Spleen (tissue), 11 donors: Measurements from ENCODE around the gene ZMAT3. TPM values are rescaled to one million over a fixed set of nuclear protein-coding genes. Genes with fewer than 3 reads are reported as not detected.
"Not testable (repeated sequence)": the region's sequence is repeated elsewhere in the genome, so short reads cannot be mapped to it uniquely, and the experiment has no call there.

Experiments used
- DNase-seq: peaks from one replicate; pipeline ENCODE4 v3.0.0-alpha.2; 2020
- H3K27ac ChIP-seq, 8 donors: fragments of 200-600 bp; sonication (generic) in 7 of 8; 1 replicate in 4 of 8; 2 replicates in 4 of 8; pipeline versions ENCODE4 v1.5.0 to v1.8.0; 2016 to 2021; ENCODE audit warnings: inconsistent platforms in 4 of 8, mild to moderate bottlenecking in 4 of 8, moderate library complexity in 1 of 8
- H3K27me3 ChIP-seq, 7 donors: fragments of 200-600 bp; sonication (generic) in 6 of 7; replicated peaks in 1 of 7; 1 replicate in 4 of 7; 2 replicates in 3 of 7; pipeline versions ENCODE4 v1.5.0 to v1.8.0; 2016 to 2021; ENCODE audit warnings: inconsistent platforms in 3 of 7, mild to moderate bottlenecking in 1 of 7
- H3K36me3 ChIP-seq, 6 donors: fragments of 200-600 bp; sonication (generic) in 5 of 6; 1 replicate in 4 of 6; 2 replicates in 2 of 6; pipeline versions ENCODE4 v1.5.0 to v1.8.0; 2016 to 2021; ENCODE audit warnings: inconsistent platforms in 2 of 6
- H3K4me1 ChIP-seq, 6 donors: fragments of 200-600 bp; sonication (generic) in 5 of 6; 1 replicate in 3 of 6; 2 replicates in 3 of 6; pipeline versions ENCODE4 v1.5.0 to v1.8.0; 2016 to 2021; ENCODE audit warnings: inconsistent platforms in 3 of 6
- H3K4me3 ChIP-seq, 8 donors: fragments of 200-600 bp; sonication (generic) in 7 of 8; 1 replicate in 4 of 8; 2 replicates in 4 of 8; pipeline versions ENCODE4 v1.5.0 to v1.8.0; 2016 to 2021; ENCODE audit warnings: inconsistent platforms in 4 of 8, mild to moderate bottlenecking in 4 of 8, moderate library complexity in 2 of 8
- H3K9me3 ChIP-seq, 8 donors: fragments of 200-600 bp; sonication (generic) in 7 of 8; 1 replicate in 4 of 8; 2 replicates in 4 of 8; pipeline versions ENCODE4 v1.5.0 to v1.8.0; 2016 to 2021; ENCODE audit warnings: inconsistent platforms in 4 of 8
- CTCF ChIP-seq, 11 experiments: fragments of 200-600 bp in 7 of 11; fragments of 450-650 bp in 4 of 11; sonication (generic) in 4 of 11; IDR thresholded peaks in 8 of 11; conservative IDR thresholded peaks in 3 of 11; 1 replicate in 7 of 11; 2 replicates in 4 of 11; pipeline versions ENCODE4 v1.4.0 to v1.8.0; 2016 to 2021; ENCODE audit warnings: antibody characterized with exemption in 11 of 11, inconsistent platforms in 4 of 11, mild to moderate bottlenecking in 1 of 11
- POLR2A ChIP-seq, 3 donors: fragments of 450-650 bp; IDR thresholded peaks; one replicate each; pipeline ENCODE4 v1.5.1; 2017; ENCODE audit warnings: antibody characterized with exemption in 3 of 3, mild to moderate bottlenecking in 1 of 3
- POLR2AphosphoS5 ChIP-seq, 3 donors: sonication (generic); formaldehyde crosslinking; IDR thresholded peaks; one replicate each; pipeline ENCODE4 v1.5.1; 2017; ENCODE audit warnings: antibody characterized with exemption in 3 of 3
- WGBS, 5 donors: extraction: QIAGEN DNeasy Blood & Tissue Kit in 3 of 5; methylation state at CpG; one replicate each; pipeline versions ENCODE4 v1.1.5 to v1.1.7; 2013 to 2018; 5-methylcytosine and 5-hydroxymethylcytosine counted together
- intact Hi-C: fragments of 100-400 bp; cut with DNase I; formaldehyde crosslinking; loops from one replicate; pipeline ENCODE4 v1.15.0; 2023; ENCODE audit warnings: low total_unique reads
- polyA plus RNA-seq, 3 donors: library from polyadenylated mRNA; stranded (reverse); fragments of 200-250 nt; gene quantifications; one replicate each; pipeline ENCODE4 v1.2.1, GENCODE V29; 2013
- total RNA-seq, 7 donors: library from RNA; depleted of rRNA in 3 of 7; stranded (reverse); fragments of >200 nt in 3 of 7; fragmentation: NEBNext Ultra II Directional in 4 of 7; extraction: Animal tissue kit (Norgen Biotek cat#: 25700) in 4 of 7; gene quantifications; one replicate each; pipeline versions ENCODE4 v1.1.0 to v1.2.1, GENCODE V29; 2016 to 2021
- donor health status: healthy with polysubstance abuse.
- donor health status: DM: no; HTN: no; CAD: no; lungs with moderate emphysema.
- donor health status: DM: no; HTN: no; CAD: no.
- donor health status: Bipolar disorder and iron deficiency.
- donor health status: healthy.
- donor health status: DM: no; HTN: no; CAD: no.
- donor health status: DM: yes; HTN: yes; CAD: no.

Gene ZMAT3
- total and polyA plus RNA-seq, 10 donors: 2.1 to 29.7 (median 17.1) TPM

DNA sequence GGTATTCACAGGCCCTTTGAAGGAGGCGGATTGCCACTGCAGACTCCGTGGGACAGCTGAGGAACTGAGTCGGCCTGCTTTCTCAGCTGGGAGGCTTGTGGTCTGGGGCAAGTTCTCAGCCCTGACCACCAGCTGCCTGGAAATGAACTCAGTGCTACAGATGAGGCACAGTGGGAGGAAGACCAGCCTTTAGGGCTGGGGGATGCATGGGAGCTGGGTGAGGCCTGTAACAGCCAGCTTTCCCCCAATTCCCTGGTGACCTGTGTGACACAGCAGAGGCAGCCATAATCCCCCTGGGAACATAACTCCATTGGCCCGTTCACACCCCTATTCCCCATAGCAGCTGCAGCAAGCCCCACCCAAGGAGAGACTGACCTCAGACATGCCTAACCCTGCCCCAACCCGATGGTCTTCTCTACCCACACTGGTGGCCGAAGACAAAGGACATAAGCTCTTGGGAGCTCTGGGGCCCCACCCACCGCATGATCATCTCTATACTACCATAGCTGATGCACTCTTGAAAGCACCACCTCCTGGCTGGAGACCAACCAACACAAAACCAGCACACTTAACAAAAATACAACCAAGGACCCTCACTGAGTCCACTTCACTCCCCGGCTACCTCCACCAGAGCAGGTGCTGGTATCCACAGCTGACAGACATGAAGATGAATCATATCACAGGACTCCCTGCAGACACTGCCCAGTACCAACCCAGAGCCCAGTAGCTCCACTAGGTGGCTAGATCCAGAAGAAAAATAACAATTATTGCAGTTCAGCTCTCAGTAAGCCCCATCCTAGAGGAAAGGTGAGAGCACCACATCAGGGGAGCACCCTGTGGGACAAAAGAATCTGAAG, 24.9 kb downstream of the ZMAT3 start:
- no peak for TF ChIP-seq POLR2A (IDR thresholded peaks at IDR 0.05)
- TF ChIP-seq POLR2AphosphoS5 (IDR thresholded peaks at IDR 0.05): no peak
- TF ChIP-seq CTCF (IDR thresholded peaks at IDR 0.05 in 8 of 11, conservative IDR thresholded peaks at IDR 0.05 in 3 of 11): no peak
- Histone ChIP-seq H3K9me3 (peaks cover 0 to 17% (median 9%) of the 10 kb centered on the region in 8 donors), H3K4me1 (peaks cover 14 to 23% (median 18%) of the 10 kb centered on the region in 6 donors), H3K4me3 (no peak overlapping the region), H3K27me3 (no peaks in the 10 kb centered on the region), H3K36me3 (no peaks in the 10 kb centered on the region), H3K27ac (peak overlapping the region in 5 of 8 donors; percentile 0 to 39 (median 26))
- intact Hi-C loops: no loop called here
- no peak for DNase-seq
- 64 to 86% (median 74%) methylated on average over 8 of the region's 8 CpGs for WGBS, 5 donors

- H3K9me3 ChIP-seq: peaks cover 0 to 8% (median 2%) of the 10 kb centered on the region in 8 donors
- peak overlapping the region in 4 of 8 donors; percentile 0 to 39 (median 28) for H3K27ac ChIP-seq
- TF ChIP-seq POLR2A (IDR thresholded peaks at IDR 0.05) (no peak), POLR2AphosphoS5 (IDR thresholded peaks at IDR 0.05) (no peak), CTCF (IDR thresholded peaks at IDR 0.05 in 8 of 11, conservative IDR thresholded peaks at IDR 0.05 in 3 of 11) (no peak)
- no peak for DNase-seq
- no peak overlapping the region for H3K4me3 ChIP-seq
- intact Hi-C loops: no loop called here
- H3K27me3 ChIP-seq: no peaks in the 10 kb centered on the region
- 26 to 66% (median 47%) methylated on average over 1 of the region's 1 CpG for WGBS, 5 donors
- no peaks in the 10 kb centered on the region for H3K36me3 ChIP-seq
- peaks cover 14 to 23% (median 18%) of the 10 kb centered on the region in 6 donors for H3K4me1 ChIP-seq
These were observed 25.7 kb downstream of the ZMAT3 start for GRCh38 chr3:179045719-179046402.

DNA sequence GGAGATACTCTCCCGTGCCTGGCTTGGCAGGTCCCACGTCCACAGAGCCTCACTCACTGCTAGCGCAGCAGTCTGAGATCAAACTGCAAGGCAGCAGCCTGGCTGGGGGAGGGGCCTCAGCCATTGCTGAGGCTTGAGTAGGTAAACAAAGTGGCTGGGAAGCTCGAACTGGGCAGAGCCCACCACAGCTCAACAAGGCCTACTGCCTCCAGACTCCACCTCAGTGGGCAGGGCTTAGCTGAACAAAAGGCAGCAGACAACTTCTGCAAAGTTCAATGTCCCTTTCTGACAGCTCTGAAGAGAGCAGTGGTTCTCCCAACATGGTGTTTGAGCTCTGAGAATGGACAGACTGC, 32.7 kb downstream of the ZMAT3 start:
- H3K9me3 ChIP-seq, H3K4me3 ChIP-seq, intact Hi-C loops, DNase-seq, H3K27ac ChIP-seq, H3K27me3 ChIP-seq, H3K36me3 ChIP-seq: not testable (repeated sequence)
- peaks cover 0 to 34% (median 13%) of the 10 kb centered on the region in 6 donors for H3K4me1 ChIP-seq
- 49 to 74% (median 71%) methylated on average over 4 of the region's 4 CpGs for WGBS, 5 donors

DNA sequence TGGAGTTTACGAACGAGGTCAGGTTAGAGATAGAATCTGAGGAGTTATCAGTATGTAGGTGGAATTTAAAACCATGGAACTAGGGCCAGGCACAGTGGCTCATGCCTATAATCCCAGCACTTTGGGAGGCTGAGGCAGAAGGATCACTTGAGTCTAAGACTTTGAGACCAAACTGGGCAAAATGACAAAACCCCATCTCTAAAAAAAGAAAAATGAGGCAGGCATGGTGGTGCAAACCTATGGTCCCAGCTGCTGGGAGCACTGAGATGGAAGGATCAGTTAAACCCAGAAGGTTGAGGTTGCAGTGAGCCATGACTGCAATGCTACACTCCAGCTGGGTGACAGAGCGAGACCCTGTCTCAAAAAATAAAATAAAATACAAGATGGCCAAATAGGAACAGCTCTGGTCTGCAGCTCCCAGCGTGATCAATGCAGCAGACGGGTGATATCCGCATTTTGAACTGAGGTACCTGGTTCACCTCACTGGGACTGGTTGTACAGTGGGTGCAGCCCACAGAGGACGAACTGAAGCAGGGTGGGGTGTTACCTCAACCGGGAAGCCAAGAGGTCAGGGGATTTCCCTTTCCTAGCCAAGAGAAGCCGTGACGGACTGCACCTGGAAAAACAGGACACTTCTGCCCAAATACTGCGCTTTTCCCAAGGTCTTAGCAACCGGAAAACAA, 33.3 kb downstream of the ZMAT3 start:
- Histone ChIP-seq H3K4me1 (peaks cover 0 to 34% (median 15%) of the 10 kb centered on the region in 6 donors), H3K4me3 (no peak overlapping the region), H3K9me3 (no peaks in the 10 kb centered on the region), H3K27ac (peak overlapping the region in 4 of 8 donors; percentile 21 to 33 (median 32)), H3K36me3 (peaks cover 0 to 8% (median 0%) of the 10 kb centered on the region in 6 donors), H3K27me3 (no peaks in the 10 kb centered on the region)
- no peak for DNase-seq
- TF ChIP-seq POLR2A (IDR thresholded peaks at IDR 0.05) (no peak), POLR2AphosphoS5 (IDR thresholded peaks at IDR 0.05) (no peak), CTCF (IDR thresholded peaks at IDR 0.05 in 8 of 11, conservative IDR thresholded peaks at IDR 0.05 in 3 of 11) (no peak)
- WGBS, 5 donors: 80 to 86% (median 82%) methylated on average over 12 of the region's 12 CpGs
- intact Hi-C loops: no loop called here
